ENCODE measurements around the gene ERP27. TPM values are rescaled to one million over a fixed set of nuclear protein-coding genes. Genes with fewer than 3 reads are reported as not detected.

The ERP27 gene
- total RNA-seq, 1 donor from 2014 or later = 0.25 TPM

DNA sequence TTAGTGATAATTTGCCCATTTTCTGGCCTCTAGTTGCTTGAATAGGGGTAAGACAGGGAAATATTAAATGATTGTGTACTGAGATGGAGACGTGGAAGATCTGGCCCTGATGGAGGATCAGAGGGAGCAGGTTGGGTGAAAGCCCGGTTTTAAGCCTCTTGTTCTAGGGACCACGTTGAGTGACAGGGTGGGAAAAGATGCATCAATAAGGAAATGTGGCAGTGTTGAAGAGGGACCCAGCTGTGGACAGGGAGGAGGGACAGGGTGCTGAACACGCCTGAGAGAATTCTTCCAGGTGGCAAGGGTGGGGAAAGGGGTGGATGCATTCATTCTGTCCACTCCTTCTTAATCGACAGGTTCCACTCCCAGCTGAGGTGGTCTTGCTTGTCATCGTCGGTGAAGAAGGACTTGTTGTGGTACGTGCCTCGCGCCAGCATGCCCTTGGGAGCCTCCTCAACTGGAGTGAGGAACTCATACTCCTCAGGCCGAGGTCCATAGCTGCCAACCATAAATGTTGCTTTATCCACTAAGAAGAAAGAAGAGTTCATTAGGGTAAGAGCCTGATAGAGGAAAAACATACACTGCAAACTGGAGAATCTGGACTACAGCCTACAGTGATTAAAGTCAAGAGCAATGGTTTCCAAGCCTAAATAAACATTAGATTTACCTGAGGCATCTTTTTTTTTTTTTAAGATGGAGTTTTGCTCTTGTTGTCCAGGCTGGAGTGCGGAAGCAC is 4.0 kb upstream of the ERP27 start:
- ATAC-seq (no peak), DNase-seq (no peak)
- intact Hi-C loops (cut with micrococcal nuclease) = no loop called here

DNA sequence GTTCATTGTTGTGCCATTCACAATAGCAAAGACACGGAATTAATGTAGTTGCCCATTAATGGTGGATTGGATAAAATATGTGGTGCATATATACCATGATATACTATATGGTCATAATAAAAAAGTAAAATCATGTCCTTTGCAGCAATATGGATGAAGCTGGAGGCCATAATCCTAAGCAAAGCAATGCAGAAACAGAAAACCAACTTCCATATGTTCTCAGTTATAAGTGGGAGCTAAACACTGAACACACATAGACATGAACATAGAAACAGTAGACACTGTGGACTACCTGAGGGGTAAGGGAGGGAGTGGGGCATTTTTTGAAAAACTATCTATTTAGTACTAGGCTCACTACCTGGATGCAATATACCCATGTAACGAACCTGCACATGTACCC is 3.0 kb upstream of the ERP27 start:
- intact Hi-C loops (cut with micrococcal nuclease) = no loop called here
- ATAC-seq (no peak), DNase-seq (no peak)

DNA sequence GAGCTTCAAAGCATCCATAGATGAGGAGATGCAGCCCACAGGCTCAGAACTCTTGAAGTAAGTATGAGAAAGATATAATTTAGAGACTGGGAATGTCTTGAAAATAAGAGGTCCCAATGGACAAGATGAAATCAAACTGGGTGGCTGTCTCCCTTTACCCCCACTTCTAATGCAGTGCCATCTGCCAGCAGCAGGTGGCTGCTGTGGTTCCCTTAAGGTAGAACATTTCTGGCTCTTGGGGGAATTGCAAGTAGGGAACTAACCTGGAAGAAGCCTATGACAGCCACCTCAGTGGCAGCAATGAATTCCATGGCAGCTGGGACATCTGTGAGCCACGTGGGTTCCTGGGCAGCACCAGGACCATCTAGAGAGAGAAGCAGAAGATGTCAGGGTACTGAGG is 648 bp downstream of the ERP27 start:
- intact Hi-C loops (cut with micrococcal nuclease) = no loop called here
- ATAC-seq = no peak
- DNase-seq = no peak

DNA sequence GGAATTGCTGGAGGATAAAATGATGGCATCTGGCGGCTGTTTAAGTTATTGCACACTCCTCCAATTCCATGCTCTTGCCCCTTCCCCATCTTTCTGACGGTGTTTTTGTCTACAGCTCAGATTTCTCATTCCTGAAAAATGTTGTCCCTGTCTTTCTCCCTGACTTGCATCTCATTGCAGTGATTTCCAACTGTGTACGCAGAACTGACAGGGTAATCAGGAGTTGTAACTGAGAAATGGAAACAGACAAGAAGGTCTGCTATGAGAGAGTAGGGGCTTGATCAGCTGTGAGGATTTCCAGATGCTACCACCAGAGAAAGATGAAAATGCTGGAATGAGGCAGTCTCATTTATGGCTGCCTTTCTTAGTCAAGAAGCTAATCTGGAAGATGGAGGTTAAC is 1.3 kb downstream of the ERP27 start:
- no peak for DNase-seq
- intact Hi-C loops (cut with micrococcal nuclease) = no loop called here
- no peak for ATAC-seq

DNA sequence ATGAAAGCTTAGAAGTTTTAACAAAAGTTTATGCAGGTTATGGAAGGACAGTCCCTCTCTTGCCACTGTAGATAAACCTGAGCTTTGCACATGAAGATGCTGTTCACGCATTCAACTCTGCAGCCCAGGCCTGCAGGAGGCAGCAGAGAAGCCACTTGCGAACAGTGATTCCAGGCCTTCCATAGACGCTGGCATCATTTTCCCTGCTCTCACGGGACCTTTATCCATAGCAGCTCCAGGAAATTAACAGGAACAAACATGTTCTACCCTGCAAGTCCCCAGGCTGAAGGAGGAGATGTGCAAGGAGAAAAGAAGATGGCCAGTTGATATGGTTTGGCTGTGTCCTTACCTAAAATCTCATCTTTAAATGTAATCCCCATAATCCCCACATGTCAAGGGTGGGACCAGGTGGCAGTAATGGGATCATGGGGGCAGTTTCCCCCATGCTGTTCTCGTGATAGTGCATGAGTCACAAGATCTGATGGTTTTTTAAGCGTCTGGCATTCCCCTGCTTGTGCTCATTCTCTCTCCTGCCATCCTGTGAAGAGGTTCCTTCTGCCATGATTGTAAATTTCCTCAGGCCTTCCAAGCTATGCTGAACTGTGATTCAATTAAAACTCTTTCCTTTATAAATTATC is 2.0 kb downstream of the ERP27 start:
- intact Hi-C loops (cut with micrococcal nuclease) = no loop called here
- DNase-seq = peak; percentile 39

DNA sequence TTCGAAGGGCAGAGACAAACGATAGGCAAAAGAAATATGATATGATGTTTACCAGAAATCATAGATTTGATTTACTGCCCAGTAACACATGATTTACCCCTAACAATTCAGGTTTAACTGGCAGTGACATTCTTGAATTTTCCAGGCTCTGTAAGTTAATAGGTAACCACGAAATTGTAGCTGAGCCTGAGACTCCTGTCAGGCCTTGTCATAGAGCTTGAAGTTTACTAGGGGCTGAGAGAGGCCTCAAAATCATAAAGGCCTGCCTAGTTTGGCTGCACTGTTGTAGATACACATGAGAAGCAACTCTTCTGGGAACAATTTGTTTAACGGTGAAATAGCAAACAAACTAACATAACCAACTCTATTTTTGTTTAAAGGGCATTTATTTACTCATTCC is 3.3 kb downstream of the ERP27 start:
- ATAC-seq = no peak
- intact Hi-C loops (cut with micrococcal nuclease) = no loop called here

More for the DNA sequence above, 2.0 kb downstream of the ERP27 start:
- no peak for ATAC-seq

DNA sequence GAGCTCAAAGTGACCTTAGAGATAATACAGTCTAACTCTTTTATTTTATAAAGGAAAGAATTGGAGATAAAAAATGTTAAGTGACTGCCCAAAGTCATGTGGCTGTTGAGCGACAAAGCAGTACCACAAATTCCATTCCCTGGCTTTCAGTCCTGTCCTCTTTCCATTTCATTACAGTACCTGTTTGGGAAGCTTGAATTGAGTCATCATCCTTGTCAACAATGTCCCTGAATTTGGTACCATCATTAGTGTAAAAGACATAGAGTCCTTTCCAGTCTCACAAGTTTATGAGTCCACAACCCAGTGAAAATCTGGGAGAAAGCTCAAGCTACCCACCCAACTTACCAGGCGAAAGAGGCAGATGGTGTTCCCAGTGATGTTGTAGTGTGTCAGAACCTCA is 3.8 kb downstream of the ERP27 start:
- no peak for DNase-seq
- ATAC-seq = no peak
- intact Hi-C loops (cut with micrococcal nuclease) = no loop called here

More for the DNA sequence above, 3.3 kb downstream of the ERP27 start:
- no peak for DNase-seq

DNA sequence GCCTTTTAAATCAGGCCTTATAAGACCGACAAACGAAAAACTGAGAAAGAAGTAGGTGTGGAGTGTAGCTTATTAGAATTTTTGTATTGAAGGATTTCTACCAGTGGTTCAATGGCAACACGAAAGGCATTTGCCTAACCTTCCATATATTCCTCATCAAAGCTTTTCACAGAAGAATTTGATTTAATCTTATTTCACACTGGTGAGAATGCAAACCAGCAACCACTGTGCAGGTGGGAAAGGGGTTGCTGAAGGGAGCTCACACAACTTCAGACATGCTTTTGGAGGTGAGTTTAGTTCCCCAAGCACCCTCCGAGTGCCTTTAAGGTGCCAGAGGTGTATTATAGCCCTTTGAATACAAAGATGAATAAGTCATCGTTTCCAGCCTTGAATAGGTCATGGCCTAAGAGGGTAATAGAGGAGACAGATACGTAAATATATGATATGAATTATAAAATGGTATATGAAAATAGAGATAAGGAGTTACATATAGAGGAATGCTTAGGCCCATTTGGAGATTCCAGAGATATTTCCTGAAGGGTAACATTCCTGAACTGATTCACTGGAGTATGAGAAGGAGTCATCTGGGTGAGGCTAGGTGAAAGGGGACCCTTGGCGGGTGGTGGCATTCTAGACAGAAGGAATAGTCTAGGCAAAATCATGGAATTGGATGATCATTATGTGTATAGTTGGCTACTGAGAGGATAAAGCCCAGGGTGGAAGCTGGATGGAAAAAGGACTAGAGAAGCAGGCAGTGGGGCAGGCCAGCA is 6.4 kb downstream of the ERP27 start:
- DNase-seq (no peak), ATAC-seq (no peak)
- intact Hi-C loops (cut with micrococcal nuclease) = no loop called here

- intact Hi-C loops (cut with micrococcal nuclease) = no loop called here
- no peak for ATAC-seq
- DNase-seq = no peak
Measured at GRCh38 chr12:14931359-14931758, 7.0 kb downstream of the ERP27 start.

DNA sequence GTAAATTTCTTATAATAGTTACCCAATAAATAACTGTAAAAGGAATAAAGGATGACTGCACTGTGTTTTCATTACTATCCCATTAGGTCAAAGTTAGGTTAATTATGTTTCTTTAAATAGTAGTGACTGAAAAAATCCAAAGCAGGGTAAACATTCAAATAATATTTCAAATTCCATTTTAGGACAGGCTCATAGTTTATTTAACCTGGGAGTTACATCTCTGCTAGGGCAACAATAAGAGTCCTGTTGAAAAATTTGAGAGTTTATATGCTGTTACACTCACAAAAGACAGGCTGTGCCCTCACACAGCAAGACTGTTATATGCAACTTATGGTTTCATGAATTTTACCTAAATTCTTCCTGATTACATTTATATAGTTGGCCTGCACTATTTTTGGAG is 8.0 kb downstream of the ERP27 start:
- ATAC-seq (no peak), DNase-seq (no peak)
- intact Hi-C loops (cut with micrococcal nuclease) = no loop called here

DNA sequence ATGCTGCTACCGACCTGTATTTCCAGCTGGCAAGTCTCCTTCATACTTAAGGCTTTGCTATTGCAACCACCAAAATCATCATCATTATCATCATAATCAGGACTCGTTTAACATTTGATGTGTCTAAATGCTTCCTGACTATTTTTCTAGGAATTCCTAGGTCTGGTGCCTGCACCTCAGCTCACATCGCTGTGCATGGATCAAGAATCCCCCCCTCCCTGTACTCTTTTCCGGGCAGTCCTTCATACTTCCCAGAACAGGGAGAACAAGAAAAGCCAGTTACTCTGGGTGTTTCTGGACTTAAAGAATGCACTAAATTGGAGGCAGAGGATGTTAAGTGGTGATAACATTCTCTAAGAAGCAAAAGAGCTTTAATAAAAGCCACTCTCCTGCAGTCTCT is 9.4 kb downstream of the ERP27 start:
- ATAC-seq (no peak), DNase-seq (no peak)
- intact Hi-C loops (cut with micrococcal nuclease) = no loop called here

GRCh38 chr12:14927267-14927666 is 11.1 kb downstream of the ERP27 start:
- intact Hi-C loops (cut with micrococcal nuclease) = no loop called here
- ATAC-seq (no peak), DNase-seq (no peak)

- no peak for ATAC-seq
- intact Hi-C loops (cut with micrococcal nuclease) = no loop called here
- DNase-seq = no peak
Measured at GRCh38 chr12:14924541-14924940, 13.8 kb downstream of the ERP27 start.

- ATAC-seq = no peak
- intact Hi-C loops (cut with micrococcal nuclease) = no loop called here
- DNase-seq = no peak
Measured at GRCh38 chr12:14923944-14924343, 14.4 kb downstream of the ERP27 start.

DNA sequence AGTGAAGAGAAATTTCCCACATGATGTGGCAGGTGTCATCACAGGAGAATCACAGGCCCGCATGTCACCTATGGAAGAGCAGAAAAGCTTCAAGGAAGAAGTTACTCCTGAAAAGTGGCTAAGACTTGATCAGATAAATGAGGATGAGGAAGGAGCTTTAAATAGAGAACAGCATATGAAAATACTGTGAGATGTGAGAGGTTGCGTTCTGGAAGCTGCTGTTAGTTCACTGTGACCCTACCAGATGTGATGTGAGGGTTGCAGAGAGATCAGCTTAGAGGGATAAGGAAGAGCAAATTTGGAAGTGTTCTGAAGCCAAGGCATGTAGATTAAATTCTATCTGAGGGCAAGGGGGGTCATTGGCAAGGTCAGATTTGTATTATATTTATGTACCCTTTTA is 17.1 kb downstream of the ERP27 start:
- intact Hi-C loops (cut with micrococcal nuclease) = no loop called here
- no peak for ATAC-seq
- no peak for DNase-seq

GRCh38 chr12:14920475-14921126 is 17.7 kb downstream of the ERP27 start:
- DNase-seq = no peak
- no peak for ATAC-seq
- intact Hi-C loops (cut with micrococcal nuclease) = no loop called here

- intact Hi-C loops (cut with micrococcal nuclease) = no loop called here
- no peak for ATAC-seq
- no peak for DNase-seq
Measured at GRCh38 chr12:14919455-14919854, 18.9 kb downstream of the ERP27 start.

DNA sequence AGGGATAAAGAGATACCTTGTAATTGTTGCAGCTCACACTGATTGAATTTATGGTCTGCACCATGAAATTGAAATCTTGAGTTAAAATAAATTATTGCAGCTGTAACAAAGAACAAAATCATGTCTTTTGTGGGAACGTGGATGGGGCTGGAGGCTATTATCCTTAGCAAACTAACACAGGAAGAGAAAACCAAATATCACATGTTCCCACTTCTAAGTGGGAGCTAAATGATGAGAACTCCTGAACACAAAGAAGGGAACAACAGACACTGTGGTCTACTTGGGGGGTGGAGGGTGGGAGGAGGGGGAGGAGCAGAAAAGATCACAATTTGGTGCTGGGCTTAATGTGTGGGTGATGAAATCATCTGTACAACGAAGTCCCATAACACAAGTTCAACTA is 22.6 kb downstream of the ERP27 start:
- intact Hi-C loops (cut with micrococcal nuclease) = no loop called here
- no peak for DNase-seq
- no peak for ATAC-seq

GRCh38 chr12:14913381-14913781 is 25.0 kb downstream of the ERP27 start:
- peak; percentile 95 for ATAC-seq
- intact Hi-C loops (cut with micrococcal nuclease) = no loop called here
- peak; percentile 71 for DNase-seq

DNA sequence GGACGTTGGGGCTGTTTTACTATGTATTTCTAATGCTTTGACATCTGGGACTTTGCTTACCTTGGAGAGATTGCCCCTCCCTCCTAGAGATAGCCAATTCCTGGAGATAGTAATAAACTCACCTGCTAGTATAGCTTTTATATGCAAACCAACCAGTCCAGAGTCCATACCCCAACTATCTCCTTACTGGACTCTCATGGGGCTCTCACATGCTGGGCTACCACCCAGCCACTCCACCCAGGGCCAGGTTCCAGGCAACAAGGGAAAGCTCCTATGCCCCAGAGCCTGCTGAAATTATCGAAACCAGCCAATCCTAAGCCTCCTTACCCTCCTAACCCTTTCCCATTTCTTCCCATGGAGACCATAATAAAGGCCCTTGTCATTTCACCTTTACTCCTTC is 27.2 kb downstream of the ERP27 start:
- no peak for DNase-seq
- intact Hi-C loops (cut with micrococcal nuclease) = no loop called here
- ATAC-seq = no peak
